Lower leg skin (tissue), 3 donors: ENCODE results near the gene IRF6.

Source experiments
- CTCF ChIP-seq, 3 donors: fragments of 450-650 bp; IDR thresholded peaks; one replicate each; pipeline ENCODE4 v1.5.1; 2016; ENCODE audit warnings: antibody characterized with exemption in 3 of 3, mild to moderate bottlenecking in 3 of 3, moderate library complexity in 2 of 3
- POLR2A ChIP-seq, 2 donors: fragments of 450-650 bp; IDR thresholded peaks; one replicate each; pipeline ENCODE4 v1.6.1; 2016 to 2017; ENCODE audit warnings: antibody characterized with exemption in 2 of 2, mild to moderate bottlenecking in 1 of 2, moderate library complexity in 1 of 2

GRCh38 chr1:209809611-209810010 is 3.7 kb upstream of the IRF6 start:
- TF ChIP-seq POLR2A (IDR thresholded peaks at IDR 0.05), result no peak
- TF ChIP-seq CTCF (IDR thresholded peaks at IDR 0.05), result no peak
